Panc1 (cell line): ENCODE measurements around the gene FGD2.

ENCODE experiments used
- CTCF ChIP-seq: fragments of 450-650 bp; IDR thresholded peaks from 2 replicates; pipeline ENCODE4 v1.5.1; 2017; ENCODE audit warnings: mild to moderate bottlenecking
- POLR2AphosphoS5 ChIP-seq: IDR thresholded peaks from 2 replicates; pipeline ENCODE4 v1.6.1; 2012; ENCODE audit warnings: mild to moderate bottlenecking, low read depth, low read length, moderate library complexity
- REST ChIP-seq, 2 experiments: IDR thresholded peaks; 2 replicates each; pipeline ENCODE4 v1.6.1; 2011 to 2012; ENCODE audit warnings: low read depth in 2 of 2, control low read depth in 1 of 2, low read length in 1 of 2, mild to moderate bottlenecking in 1 of 2, moderate library complexity in 1 of 2; ENCODE audit not compliant: insufficient read depth in 1 of 2
- SIN3A ChIP-seq: IDR thresholded peaks from 2 replicates; pipeline ENCODE4 v1.6.1; 2012; ENCODE audit warnings: low read depth, mild to moderate bottlenecking, low read length, moderate library complexity, borderline replicate concordance; ENCODE audit not compliant: insufficient read depth
- TCF7L2 ChIP-seq: IDR thresholded peaks from 2 replicates; pipeline ENCODE4 v1.6.1; 2011; ENCODE audit warnings: mild to moderate bottlenecking, low read depth, low read length, inconsistent platforms

DNA sequence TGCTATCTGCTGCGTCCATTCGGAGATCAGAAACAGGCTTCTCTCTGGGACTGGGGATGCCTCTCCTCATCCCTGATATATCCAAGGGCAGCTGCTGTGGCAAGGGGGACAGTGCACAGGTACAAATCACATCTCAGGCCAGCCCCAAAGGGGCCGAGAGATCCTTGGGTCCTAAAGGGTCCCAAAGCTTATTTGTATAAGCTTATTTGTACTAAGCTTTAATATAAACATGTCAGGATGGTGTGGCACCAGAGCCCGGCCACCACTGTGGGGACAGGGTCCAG lies 45.3 kb downstream of the FGD2 start:
- no peak for TF ChIP-seq CTCF
- TF ChIP-seq POLR2AphosphoS5 = no peak
- TF ChIP-seq REST (IDR thresholded peaks at IDR 0.05; ENCODE audit: insufficient read depth in 1 of 2, low read depth in 2 of 2, low read length in 1 of 2) = no peak
- no peak for TF ChIP-seq TCF7L2
- TF ChIP-seq SIN3A = no peak
